Brain microvascular endothelial cell (primary cell): ENCODE data around the gene KCNMB1.

Source experiments
- DNase-seq: peaks from one replicate; pipeline ENCODE4 v3.0.0-alpha.2; 2020
- H3K27ac ChIP-seq: fragments of 250-450 bp; sonication (Bioruptor Pico); 2 replicates; pipeline ENCODE4 v1.5.1; 2020; ENCODE audit warnings: mild to moderate bottlenecking, moderate library complexity
- H3K27me3 ChIP-seq: fragments of 250-450 bp; sonication (Bioruptor Pico); replicated peaks from 2 replicates; pipeline ENCODE4 v1.5.1; 2020; ENCODE audit warnings: mild to moderate bottlenecking
- H3K36me3 ChIP-seq: fragments of 250-450 bp; sonication (Bioruptor Pico); replicated peaks from 2 replicates; pipeline ENCODE4 v1.5.1; 2020; ENCODE audit warnings: mild to moderate bottlenecking
- H3K4me3 ChIP-seq: 2 replicates; pipeline ENCODE4 v1.5.1; 2011; ENCODE audit warnings: low read depth, mild to moderate bottlenecking, control low read depth, low read length, moderate library complexity
- CTCF ChIP-seq: IDR thresholded peaks from 2 replicates; pipeline ENCODE4 v1.5.1; 2011; ENCODE audit warnings: low read depth, mild to moderate bottlenecking, moderate library complexity, low read length, control low read depth, inconsistent platforms; ENCODE audit errors: missing control alignments
- in situ Hi-C: cut with HindIII; loops from 2 replicates; pipeline ENCODE4 v1.10.0; 2017; ENCODE audit warnings: low sequenced_read_pairs, low pct_ligation_motif_present

The KCNMB1 gene

GRCh38 chr5:170432669-170433068, 43.5 kb upstream of the KCNMB1 start:
- no peak for TF ChIP-seq CTCF
- Histone ChIP-seq H3K27me3 (peaks cover 2% of the 10 kb centered on the region), H3K4me3 (no peak overlapping the region), H3K36me3 (no peaks in the 10 kb centered on the region), H3K27ac (no peak overlapping the region)
- DNase-seq = no peak
- in situ Hi-C loops = no loop called here

GRCh38 chr5:170431571-170431970, 42.4 kb upstream of the KCNMB1 start:
- in situ Hi-C loops = no loop called here
- Histone ChIP-seq H3K4me3 (no peak overlapping the region), H3K27ac (no peak overlapping the region), H3K36me3 (no peaks in the 10 kb centered on the region), H3K27me3 (peaks cover 2% of the 10 kb centered on the region)
- DNase-seq = no peak
- TF ChIP-seq CTCF = no peak

- no peak for TF ChIP-seq CTCF
- DNase-seq = no peak
- in situ Hi-C loops = no loop called here
- Histone ChIP-seq H3K4me3 (no peak overlapping the region), H3K36me3 (no peaks in the 10 kb centered on the region), H3K27ac (no peak overlapping the region), H3K27me3 (peaks cover 2% of the 10 kb centered on the region)
Observed at GRCh38 chr5:170430866-170431437, 41.8 kb upstream of the KCNMB1 start.

- Histone ChIP-seq H3K27me3 (peaks cover 2% of the 10 kb centered on the region), H3K4me3 (no peak overlapping the region), H3K27ac (no peak overlapping the region), H3K36me3 (no peaks in the 10 kb centered on the region)
- TF ChIP-seq CTCF = no peak
- DNase-seq = no peak
- in situ Hi-C loops = no loop called here
Observed at GRCh38 chr5:170430256-170430655, 41.1 kb upstream of the KCNMB1 start.

GRCh38 chr5:170429014-170429413, 39.8 kb upstream of the KCNMB1 start:
- Histone ChIP-seq H3K36me3 (no peaks in the 10 kb centered on the region), H3K4me3 (no peak overlapping the region), H3K27ac (no peak overlapping the region), H3K27me3 (peaks cover 2% of the 10 kb centered on the region)
- no peak for DNase-seq
- in situ Hi-C loops = no loop called here
- TF ChIP-seq CTCF = peak; percentile 50

- Histone ChIP-seq H3K36me3 (no peaks in the 10 kb centered on the region), H3K27ac (no peak overlapping the region), H3K4me3 (no peak overlapping the region), H3K27me3 (peaks cover 2% of the 10 kb centered on the region)
- DNase-seq = no peak
- TF ChIP-seq CTCF = no peak
- in situ Hi-C loops = no loop called here
Observed at GRCh38 chr5:170427672-170428236, 38.6 kb upstream of the KCNMB1 start.
